Measurements from ENCODE around the gene ADO. TPM values are rescaled to one million over a fixed set of nuclear protein-coding genes. Genes with fewer than 3 reads are reported as not detected.

Gene ADO
- polyA plus RNA-seq, 1 of the 3 experiments (the other 2 are of a cell fraction): 6.9 TPM

GRCh38 chr10:62792261-62792660 is 12.3 kb upstream of the ADO start:
- Histone ChIP-seq H3K4me1 (ENCODE audit: control insufficient read depth in 1 of 2, insufficient read depth in 2 of 2, low read depth in 1 of 2, low read length in 1 of 2) (no peaks in the 10 kb centered on the region; a peak in 1 of 4 replicates), H3F3A (replicated peaks; ENCODE audit: insufficient read depth) (no peaks in the 10 kb centered on the region), H2AFZ (ENCODE audit: low read depth) (no peak overlapping the region), H3K4me3 (ENCODE audit: low read depth in 2 of 2, low read length in 1 of 2) (no peak overlapping the region), H3K9ac (no peak overlapping the region), H3K27ac (ENCODE audit: low read depth in 2 of 2, low read length in 1 of 2) (no peak overlapping the region), H3K9me3 (no peaks in the 10 kb centered on the region), H3K79me2 (ENCODE audit: insufficient read depth) (no peaks in the 10 kb centered on the region), H3K27me3 (ENCODE audit: insufficient read depth) (peaks cover 7% of the 10 kb centered on the region), H4K20me1 (ENCODE audit: insufficient read depth) (no peaks in the 10 kb centered on the region), H3K36me3 (replicated peaks in 1 of 2; ENCODE audit: control insufficient read depth in 1 of 2, insufficient read depth in 2 of 2, low read length in 1 of 2) (no peaks in the 10 kb centered on the region), H3K4me2 (no peak overlapping the region), H3K9me2 (no peaks in the 10 kb centered on the region)
- no peak for TF ChIP-seq RAD21 (IDR thresholded peaks at IDR 0.05; ENCODE audit: low read length)
- no peak for TF ChIP-seq RXRA (IDR thresholded peaks at IDR 0.05; ENCODE audit: borderline replicate concordance, low read depth)
- TF ChIP-seq ZBTB33 (IDR thresholded peaks at IDR 0.05; ENCODE audit: borderline replicate concordance, low read depth): no peak
- TF ChIP-seq TEAD4 (IDR thresholded peaks at IDR 0.05; ENCODE audit: borderline replicate concordance, insufficient read depth): no peak
- TF ChIP-seq IRF3 (IDR thresholded peaks at IDR 0.05; ENCODE audit: low read depth, low read length): no peak
- no peak for TF ChIP-seq POLR2AphosphoS5 (IDR thresholded peaks at IDR 0.05; ENCODE audit: low read depth, low read length)
- no peak for TF ChIP-seq RCOR1 (IDR thresholded peaks at IDR 0.05; ENCODE audit: low read length)
- no peak for TF ChIP-seq NFIC (IDR thresholded peaks at IDR 0.05; ENCODE audit: borderline replicate concordance)
- TF ChIP-seq EP300 (IDR thresholded peaks at IDR 0.05; ENCODE audit: borderline replicate concordance in 1 of 2, low read depth in 1 of 2, low read length in 1 of 2): no peak
- no peak for TF ChIP-seq FOSL2 (IDR thresholded peaks at IDR 0.05; ENCODE audit: borderline replicate concordance, low read depth)
- TF ChIP-seq RFX5 (IDR thresholded peaks at IDR 0.05; ENCODE audit: low read length): no peak
- no peak for TF ChIP-seq TAF1 (IDR thresholded peaks at IDR 0.05; ENCODE audit: borderline replicate concordance, low read depth, low read length)
- DNase-seq: no peak
- ChIA-PET CTCF (no interaction called here), POLR2A (no interaction called here)
- WGBS (ENCODE audit: low lambda C conversion rate): 35% methylated on average over 5 of the region's 5 CpGs

GRCh38 chr10:62794306-62794705 is 10.2 kb upstream of the ADO start:
- Histone ChIP-seq H3K79me2 (ENCODE audit: insufficient read depth) (no peaks in the 10 kb centered on the region), H3K9ac (no peak overlapping the region), H4K20me1 (ENCODE audit: insufficient read depth) (no peaks in the 10 kb centered on the region), H3K9me2 (no peaks in the 10 kb centered on the region), H3F3A (replicated peaks; ENCODE audit: insufficient read depth) (no peaks in the 10 kb centered on the region), H3K27me3 (ENCODE audit: insufficient read depth) (peaks cover 21% of the 10 kb centered on the region), H3K4me2 (no peak overlapping the region), H2AFZ (ENCODE audit: low read depth) (no peak overlapping the region), H3K4me1 (ENCODE audit: control insufficient read depth in 1 of 2, insufficient read depth in 2 of 2, low read depth in 1 of 2, low read length in 1 of 2) (no peaks in the 10 kb centered on the region; a peak in 1 of 4 replicates), H3K9me3 (no peaks in the 10 kb centered on the region), H3K36me3 (replicated peaks in 1 of 2; ENCODE audit: control insufficient read depth in 1 of 2, insufficient read depth in 2 of 2, low read length in 1 of 2) (no peaks in the 10 kb centered on the region), H3K4me3 (ENCODE audit: low read depth in 2 of 2, low read length in 1 of 2) (no peak overlapping the region), H3K27ac (ENCODE audit: low read depth in 2 of 2, low read length in 1 of 2) (no peak overlapping the region)
- no peak for DNase-seq
- TF ChIP-seq ZBTB33 (IDR thresholded peaks at IDR 0.05; ENCODE audit: borderline replicate concordance, low read depth): no peak
- no peak for TF ChIP-seq MXI1 (IDR thresholded peaks at IDR 0.05; ENCODE audit: low read depth, low read length)
- no peak for TF ChIP-seq FOXM1 (IDR thresholded peaks at IDR 0.05; ENCODE audit: low read depth)
- no peak for TF ChIP-seq EZH2phosphoT487 (IDR thresholded peaks at IDR 0.05; ENCODE audit: borderline replicate concordance, low read depth)
- no peak for TF ChIP-seq NRF1 (IDR thresholded peaks at IDR 0.05; ENCODE audit: low read depth, low read length)
- TF ChIP-seq POLR2AphosphoS5 (IDR thresholded peaks at IDR 0.05; ENCODE audit: low read depth, low read length): no peak
- TF ChIP-seq MEF2A (IDR thresholded peaks at IDR 0.05; ENCODE audit: borderline replicate concordance, low read depth): no peak
- no peak for TF ChIP-seq IRF3 (IDR thresholded peaks at IDR 0.05; ENCODE audit: low read depth, low read length)
- no peak for TF ChIP-seq RAD21 (IDR thresholded peaks at IDR 0.05; ENCODE audit: low read length)
- TF ChIP-seq ELF1 (IDR thresholded peaks at IDR 0.05): no peak
- ChIA-PET POLR2A (interaction anchor here (0.7 kb wide), 1 partner anchor 19 kb away, joined by 4 read pairs; no protein-coding TSS in a partner anchor), CTCF (interaction anchor here (1.4 kb wide), 1 partner anchor 25 kb away, joined by 3 read pairs; no protein-coding TSS in a partner anchor)
- WGBS (ENCODE audit: low lambda C conversion rate): 31% methylated on average over 1 of the region's 1 CpG

Measured in SK-N-SH (cell line).